ENCODE results near the gene PSMD13.

The PSMD13 gene

DNA sequence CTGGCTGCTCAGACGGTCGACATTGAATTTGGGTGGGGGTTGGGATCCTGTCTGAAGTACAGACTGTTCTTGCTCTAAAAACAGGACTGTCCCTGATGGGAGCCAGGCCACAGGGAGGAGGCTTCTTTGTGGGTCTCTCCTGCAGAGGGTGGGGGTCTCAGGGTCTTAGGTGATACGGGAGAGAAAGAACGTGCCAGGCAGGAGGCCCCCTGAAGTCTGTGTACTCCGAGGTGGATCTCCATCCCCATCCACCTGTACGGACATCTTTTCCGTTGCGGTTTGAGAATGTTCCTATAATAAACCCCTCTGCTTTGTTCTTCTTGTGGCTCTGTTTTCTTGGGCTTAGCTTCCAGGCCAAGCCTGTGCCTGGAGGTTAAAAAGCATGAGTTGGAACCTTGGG is 15.9 kb downstream of the PSMD13 start:
- H3K27me3 ChIP-seq (ENCODE audit: control insufficient read depth, insufficient read depth, low read length): no peaks in the 10 kb centered on the region
- H3K36me3 ChIP-seq (ENCODE audit: control insufficient read depth, insufficient read depth, low read length): peaks cover 58% of the 10 kb centered on the region
- no peak overlapping the region for H3K9ac ChIP-seq (ENCODE audit: low read depth, low read length)
- H3K9me3 ChIP-seq (ENCODE audit: control insufficient read depth, insufficient read depth, low read length): no peaks in the 10 kb centered on the region
- no peak overlapping the region for H3K27ac ChIP-seq (ENCODE audit: low read depth, low read length)
- H3K4me3 ChIP-seq (ENCODE audit: low read depth, low read length): no peak overlapping the region
- H3K4me1 ChIP-seq (ENCODE audit: control insufficient read depth, insufficient read depth, low read length): no peaks in the 10 kb centered on the region

- no peak overlapping the region for H3K27ac ChIP-seq (ENCODE audit: low read depth, low read length)
- no peaks in the 10 kb centered on the region for H3K9me3 ChIP-seq (ENCODE audit: control insufficient read depth, insufficient read depth, low read length)
- H3K4me3 ChIP-seq (ENCODE audit: low read depth, low read length): no peak overlapping the region
- no peaks in the 10 kb centered on the region for H3K4me1 ChIP-seq (ENCODE audit: control insufficient read depth, insufficient read depth, low read length)
- peaks cover 52% of the 10 kb centered on the region for H3K36me3 ChIP-seq (ENCODE audit: control insufficient read depth, insufficient read depth, low read length)
- no peak overlapping the region for H3K9ac ChIP-seq (ENCODE audit: low read depth, low read length)
- H3K27me3 ChIP-seq (ENCODE audit: control insufficient read depth, insufficient read depth, low read length): no peaks in the 10 kb centered on the region
Measured at GRCh38 chr11:253160-253885, 16.5 kb downstream of the PSMD13 start.

DNA sequence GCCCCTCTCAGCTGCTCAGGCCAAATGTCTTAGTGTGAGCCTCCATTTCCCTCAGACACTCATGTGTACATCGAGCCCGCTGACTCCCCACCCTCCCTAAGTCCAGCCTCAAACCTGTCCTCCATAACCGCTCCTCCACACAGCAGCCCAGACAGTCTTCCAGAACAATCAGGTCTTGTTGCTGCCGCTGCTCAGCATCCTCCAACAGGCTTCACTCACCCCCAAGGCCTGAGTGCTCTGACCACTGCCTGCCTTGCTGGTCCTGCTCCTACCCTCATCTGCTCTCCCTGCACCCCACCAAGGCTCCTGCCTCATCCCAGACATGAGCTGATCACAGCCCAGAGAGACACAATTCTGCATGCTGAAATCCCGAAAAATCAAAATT is 17.1 kb downstream of the PSMD13 start:
- Histone ChIP-seq H3K27me3 (ENCODE audit: control insufficient read depth, insufficient read depth, low read length) (no peaks in the 10 kb centered on the region), H3K36me3 (ENCODE audit: control insufficient read depth, insufficient read depth, low read length) (peaks cover 46% of the 10 kb centered on the region), H3K9me3 (ENCODE audit: control insufficient read depth, insufficient read depth, low read length) (no peaks in the 10 kb centered on the region), H3K27ac (ENCODE audit: low read depth, low read length) (no peak overlapping the region), H3K4me3 (ENCODE audit: low read depth, low read length) (no peak overlapping the region), H3K9ac (ENCODE audit: low read depth, low read length) (no peak overlapping the region), H3K4me1 (ENCODE audit: control insufficient read depth, insufficient read depth, low read length) (no peaks in the 10 kb centered on the region)

GRCh38 chr11:255176-255575 is 18.4 kb downstream of the PSMD13 start:
- H3K4me3 ChIP-seq (ENCODE audit: low read depth, low read length): no peak overlapping the region
- no peaks in the 10 kb centered on the region for H3K27me3 ChIP-seq (ENCODE audit: control insufficient read depth, insufficient read depth, low read length)
- no peaks in the 10 kb centered on the region for H3K4me1 ChIP-seq (ENCODE audit: control insufficient read depth, insufficient read depth, low read length)
- no peak overlapping the region for H3K9ac ChIP-seq (ENCODE audit: low read depth, low read length)
- H3K27ac ChIP-seq (ENCODE audit: low read depth, low read length): no peak overlapping the region
- peaks cover 36% of the 10 kb centered on the region for H3K36me3 ChIP-seq (ENCODE audit: control insufficient read depth, insufficient read depth, low read length)
- H3K9me3 ChIP-seq (ENCODE audit: control insufficient read depth, insufficient read depth, low read length): no peaks in the 10 kb centered on the region

- Histone ChIP-seq H3K4me3 (ENCODE audit: low read depth, low read length) (no peak overlapping the region), H3K27ac (ENCODE audit: low read depth, low read length) (no peak overlapping the region), H3K9me3 (ENCODE audit: control insufficient read depth, insufficient read depth, low read length) (no peaks in the 10 kb centered on the region), H3K4me1 (ENCODE audit: control insufficient read depth, insufficient read depth, low read length) (no peaks in the 10 kb centered on the region), H3K27me3 (ENCODE audit: control insufficient read depth, insufficient read depth, low read length) (no peaks in the 10 kb centered on the region), H3K36me3 (ENCODE audit: control insufficient read depth, insufficient read depth, low read length) (peaks cover 31% of the 10 kb centered on the region), H3K9ac (ENCODE audit: low read depth, low read length) (no peak overlapping the region)
Measured at GRCh38 chr11:255816-256215, 19.0 kb downstream of the PSMD13 start.

DNA sequence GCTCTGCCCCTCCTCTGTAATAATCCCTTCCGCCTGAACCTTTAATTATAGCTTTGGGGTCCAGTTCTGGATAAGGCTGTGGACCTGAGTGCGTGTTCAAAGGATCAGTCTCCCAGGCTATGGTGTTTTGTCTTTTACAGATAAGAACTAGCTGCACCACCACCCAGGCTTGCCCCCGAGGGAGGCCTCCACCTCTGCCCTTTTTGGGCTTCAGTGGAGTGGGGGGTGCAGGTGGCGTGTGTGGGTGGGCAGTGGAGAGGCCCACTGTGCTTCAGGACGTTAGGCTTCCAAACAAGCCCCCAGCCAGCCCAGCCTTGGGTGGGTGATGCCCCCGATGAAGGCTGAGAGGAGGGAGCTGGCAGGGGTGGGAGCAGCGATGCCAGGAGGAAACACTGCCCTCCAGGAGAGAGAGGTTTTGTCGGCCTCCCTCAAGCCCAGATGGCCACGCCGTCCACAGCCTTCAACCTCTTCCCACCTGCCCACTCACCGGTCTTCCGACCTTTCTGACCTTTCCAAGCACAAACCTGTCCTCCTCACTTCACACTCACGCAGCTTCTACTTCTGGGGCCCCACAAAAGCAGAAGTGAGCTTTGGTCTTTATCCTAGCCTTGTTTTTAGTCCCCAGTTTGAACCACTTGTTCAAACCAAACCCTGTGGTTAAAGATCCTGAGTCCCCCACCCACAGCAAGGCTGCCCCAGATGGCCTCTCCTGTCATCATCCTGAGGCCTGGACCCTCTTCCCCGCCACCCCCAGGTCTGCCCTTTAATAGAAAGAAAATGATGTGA is 20.4 kb downstream of the PSMD13 start:
- H3K4me3 ChIP-seq (ENCODE audit: low read depth, low read length): no peak overlapping the region
- no peaks in the 10 kb centered on the region for H3K4me1 ChIP-seq (ENCODE audit: control insufficient read depth, insufficient read depth, low read length)
- H3K9me3 ChIP-seq (ENCODE audit: control insufficient read depth, insufficient read depth, low read length): no peaks in the 10 kb centered on the region
- H3K27ac ChIP-seq (ENCODE audit: low read depth, low read length): no peak overlapping the region
- no peak overlapping the region for H3K9ac ChIP-seq (ENCODE audit: low read depth, low read length)
- H3K36me3 ChIP-seq (ENCODE audit: control insufficient read depth, insufficient read depth, low read length): peaks cover 17% of the 10 kb centered on the region
- H3K27me3 ChIP-seq (ENCODE audit: control insufficient read depth, insufficient read depth, low read length): no peaks in the 10 kb centered on the region

DNA sequence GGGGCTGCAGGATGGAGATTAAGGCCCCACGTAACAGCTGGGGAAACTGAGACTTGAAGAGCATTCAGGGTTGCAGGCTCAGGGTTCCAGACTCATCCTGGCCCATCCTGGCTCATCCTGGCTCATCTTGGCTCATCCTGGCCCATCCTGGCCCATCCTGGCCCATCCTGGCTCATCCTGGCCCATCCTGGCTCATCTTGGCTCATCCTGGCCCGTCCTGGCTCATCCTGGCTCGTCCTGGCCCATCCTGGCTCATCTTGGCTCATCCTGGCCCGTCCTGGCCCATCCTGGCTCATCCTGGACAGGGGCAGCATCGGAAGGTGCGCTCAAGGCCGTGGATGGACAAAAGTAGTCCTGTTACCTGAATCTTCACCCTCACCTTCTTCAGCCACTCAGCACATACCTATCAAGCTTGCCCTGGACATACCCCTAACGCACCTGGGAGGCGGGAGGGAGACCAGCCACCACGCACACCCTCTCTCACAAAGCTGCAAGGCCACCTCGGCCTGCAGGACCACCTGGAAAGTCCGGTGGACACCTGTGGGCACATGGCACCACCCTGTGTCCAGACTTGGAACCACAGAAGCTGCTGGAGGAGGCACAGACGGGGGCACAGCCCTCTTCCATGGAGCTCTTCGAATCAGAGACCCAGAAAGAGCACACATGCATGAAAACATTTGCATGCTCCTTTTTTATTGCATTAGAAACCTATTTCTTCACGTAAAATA is 21.2 kb downstream of the PSMD13 start:
- Histone ChIP-seq H3K36me3 (ENCODE audit: control insufficient read depth, insufficient read depth, low read length) (peaks cover 10% of the 10 kb centered on the region), H3K27me3 (ENCODE audit: control insufficient read depth, insufficient read depth, low read length) (no peaks in the 10 kb centered on the region), H3K4me1 (ENCODE audit: control insufficient read depth, insufficient read depth, low read length) (no peaks in the 10 kb centered on the region), H3K9me3 (ENCODE audit: control insufficient read depth, insufficient read depth, low read length) (no peaks in the 10 kb centered on the region), H3K9ac (ENCODE audit: low read depth, low read length) (no peak overlapping the region), H3K27ac (ENCODE audit: low read depth, low read length) (no peak overlapping the region), H3K4me3 (ENCODE audit: low read depth, low read length) (no peak overlapping the region)

DNA sequence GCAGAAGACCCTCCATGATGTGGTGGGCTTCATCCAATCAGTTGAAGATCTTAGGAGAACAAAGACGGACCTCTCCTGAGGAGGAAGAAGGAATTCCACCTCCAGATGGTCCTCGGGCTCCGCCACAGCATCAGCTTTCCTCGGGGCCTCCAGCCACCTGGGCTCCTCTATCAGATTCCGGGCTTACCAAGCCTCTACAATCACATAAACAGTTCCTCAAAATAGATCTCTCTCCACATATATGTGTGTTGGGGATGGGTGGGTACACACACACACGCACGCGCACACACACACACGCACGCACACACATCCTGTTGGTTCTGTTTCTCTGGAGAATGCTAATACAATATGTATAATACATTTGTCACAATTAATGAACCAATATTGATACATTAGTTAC is 22.6 kb downstream of the PSMD13 start:
- Histone ChIP-seq H3K36me3 (ENCODE audit: control insufficient read depth, insufficient read depth, low read length) (no peaks in the 10 kb centered on the region), H3K9me3 (ENCODE audit: control insufficient read depth, insufficient read depth, low read length) (no peaks in the 10 kb centered on the region)

DNA sequence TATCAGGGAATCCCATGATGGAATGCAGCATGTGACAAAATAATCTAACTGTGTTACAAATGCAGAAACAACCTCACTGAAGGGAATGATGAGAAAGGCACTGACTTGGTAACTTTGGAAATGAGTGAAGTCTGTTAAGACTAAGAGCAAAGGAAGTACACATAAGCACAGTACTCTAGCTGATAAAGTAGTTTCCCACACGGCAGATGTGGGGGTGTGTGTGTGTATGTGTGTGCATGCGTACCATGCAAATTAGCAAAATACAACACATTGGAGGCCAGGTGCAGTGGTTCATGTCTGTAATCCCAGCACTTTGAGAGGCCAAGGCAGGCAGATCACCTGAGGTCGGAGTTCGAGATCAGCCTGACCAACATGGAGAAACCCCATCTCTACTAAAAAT is 24.8 kb downstream of the PSMD13 start:
- no peaks in the 10 kb centered on the region for H3K36me3 ChIP-seq (ENCODE audit: control insufficient read depth, insufficient read depth, low read length)

More for the DNA sequence above, 22.6 kb downstream of the PSMD13 start:
- H3K9ac ChIP-seq (ENCODE audit: low read depth, low read length): no peak overlapping the region
- no peak overlapping the region for H3K4me3 ChIP-seq (ENCODE audit: low read depth, low read length)
- no peak overlapping the region for H3K27ac ChIP-seq (ENCODE audit: low read depth, low read length)
- H3K4me1 ChIP-seq (ENCODE audit: control insufficient read depth, insufficient read depth, low read length): no peaks in the 10 kb centered on the region
- no peaks in the 10 kb centered on the region for H3K27me3 ChIP-seq (ENCODE audit: control insufficient read depth, insufficient read depth, low read length)

GRCh38 chr11:266676-267439 is 30.1 kb downstream of the PSMD13 start:
- H3K27ac ChIP-seq (ENCODE audit: low read depth, low read length): no peak overlapping the region
- H3K36me3 ChIP-seq (ENCODE audit: control insufficient read depth, insufficient read depth, low read length): no peaks in the 10 kb centered on the region
- H3K4me1 ChIP-seq (ENCODE audit: control insufficient read depth, insufficient read depth, low read length): peaks cover 19% of the 10 kb centered on the region
- no peak overlapping the region for H3K9ac ChIP-seq (ENCODE audit: low read depth, low read length)
- H3K9me3 ChIP-seq (ENCODE audit: control insufficient read depth, insufficient read depth, low read length): 0 out of 2 replicates have a peak, but pooled peaks cover 5% of the 10 kb centered on the region
- no peaks in the 10 kb centered on the region for H3K27me3 ChIP-seq (ENCODE audit: control insufficient read depth, insufficient read depth, low read length)
- H3K4me3 ChIP-seq (ENCODE audit: low read depth, low read length): no peak overlapping the region

More for the DNA sequence above, 24.8 kb downstream of the PSMD13 start:
- no peaks in the 10 kb centered on the region for H3K27me3 ChIP-seq (ENCODE audit: control insufficient read depth, insufficient read depth, low read length)
- 0 out of 2 replicates have a peak, but pooled peaks cover 5% of the 10 kb centered on the region for H3K9me3 ChIP-seq (ENCODE audit: control insufficient read depth, insufficient read depth, low read length)
- H3K27ac ChIP-seq (ENCODE audit: low read depth, low read length): no peak overlapping the region
- no peak overlapping the region for H3K9ac ChIP-seq (ENCODE audit: low read depth, low read length)
- H3K4me3 ChIP-seq (ENCODE audit: low read depth, low read length): no peak overlapping the region
- no peaks in the 10 kb centered on the region for H3K4me1 ChIP-seq (ENCODE audit: control insufficient read depth, insufficient read depth, low read length)
